Measurements from ENCODE around the gene DDAH1.
A peak's percentile ranks its signal among the peaks of the same experiment; 100 is the strongest.

Gene DDAH1

DNA sequence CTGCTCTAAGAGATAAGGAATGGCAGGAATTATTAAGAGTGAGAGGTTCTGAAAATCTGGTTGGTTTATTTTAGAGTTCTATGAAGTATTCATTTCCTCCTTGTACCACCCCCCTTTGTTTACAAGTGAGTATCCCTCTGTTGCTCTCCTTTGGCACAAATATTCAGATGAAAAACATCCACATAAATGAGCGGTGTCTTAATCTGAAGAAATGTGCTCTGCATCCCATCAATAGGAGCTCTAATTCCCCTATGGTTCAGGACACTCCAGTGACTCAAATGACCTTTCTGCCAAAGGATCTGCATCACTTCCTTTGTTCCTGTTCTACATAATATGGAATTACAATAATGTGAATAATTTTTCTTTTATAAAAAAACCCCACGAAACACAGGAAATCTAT lies 16.6 kb downstream of the DDAH1 start:
- DNase-seq (ENCODE audit: low read depth, low spot score) = no peak
- H3K4me3 ChIP-seq (ENCODE audit: low read length) = no peak overlapping the region

DNA sequence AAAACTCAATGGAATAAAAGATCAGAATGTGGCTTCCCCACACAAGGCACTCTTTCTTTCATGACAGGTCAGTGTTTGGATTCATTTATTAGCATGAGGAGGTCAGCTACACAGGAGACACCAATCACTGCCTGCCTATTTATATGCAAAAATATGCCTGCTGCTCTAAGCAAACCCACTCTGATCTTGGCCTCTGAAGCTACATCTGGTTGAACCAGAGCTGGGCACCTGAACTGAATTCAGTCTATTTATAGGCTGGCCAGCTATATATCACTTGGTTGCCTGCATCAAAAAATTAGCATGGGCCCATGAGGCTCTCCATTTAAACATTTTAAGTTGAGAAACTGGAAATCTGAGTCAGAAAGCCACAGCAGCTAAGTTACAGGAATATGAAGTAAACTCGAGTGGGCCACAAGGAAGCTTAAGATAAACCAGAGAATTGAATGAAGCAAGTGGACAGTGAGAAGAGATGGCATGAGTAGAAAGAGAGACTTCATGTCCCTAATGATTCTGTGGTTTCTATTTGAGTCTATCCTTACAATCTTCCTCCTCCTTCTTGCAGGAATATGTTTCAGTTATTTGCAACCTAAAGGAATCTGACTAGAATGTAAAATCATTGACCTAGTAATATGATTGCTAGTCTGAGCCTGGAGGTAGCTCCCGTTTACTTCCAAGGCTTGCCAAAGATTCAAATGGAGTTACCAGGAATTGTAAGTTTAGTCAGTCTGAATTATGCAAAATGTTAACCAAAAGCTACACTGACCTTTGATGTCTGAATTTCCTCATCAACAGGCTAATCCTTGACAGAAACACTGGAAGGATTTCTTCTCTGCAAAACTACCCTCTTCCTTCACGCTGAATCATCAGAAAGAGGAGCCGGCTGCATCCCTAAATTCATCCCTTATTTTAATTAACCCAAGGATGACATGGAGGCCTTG lies 17.7 kb downstream of the DDAH1 start:
- H3K4me3 ChIP-seq (ENCODE audit: low read length) = no peak overlapping the region
- DNase-seq (ENCODE audit: low read depth, low spot score) = no peak

DNA sequence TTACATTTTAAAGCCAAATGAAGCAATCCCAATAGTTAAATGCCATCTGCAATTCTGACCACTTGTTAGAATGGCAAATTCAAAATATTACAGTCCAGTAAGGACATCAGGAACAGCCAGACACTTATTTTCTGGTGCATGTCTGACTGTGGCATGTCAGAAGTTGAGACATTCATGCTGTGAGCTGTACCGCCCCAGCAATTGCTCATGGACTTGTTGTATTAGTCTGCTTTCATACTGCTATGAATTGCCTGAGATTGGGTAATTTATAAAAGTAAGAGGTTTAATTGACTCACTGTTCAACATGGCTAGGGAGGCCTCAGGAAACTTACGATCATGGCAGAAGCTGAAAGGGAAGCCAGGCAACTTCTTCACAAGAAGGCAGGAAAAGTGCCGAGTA lies 19.1 kb downstream of the DDAH1 start:
- H3K4me3 ChIP-seq (ENCODE audit: low read length) = no peak overlapping the region
- no peak for DNase-seq (ENCODE audit: low read depth, low spot score)

DNA sequence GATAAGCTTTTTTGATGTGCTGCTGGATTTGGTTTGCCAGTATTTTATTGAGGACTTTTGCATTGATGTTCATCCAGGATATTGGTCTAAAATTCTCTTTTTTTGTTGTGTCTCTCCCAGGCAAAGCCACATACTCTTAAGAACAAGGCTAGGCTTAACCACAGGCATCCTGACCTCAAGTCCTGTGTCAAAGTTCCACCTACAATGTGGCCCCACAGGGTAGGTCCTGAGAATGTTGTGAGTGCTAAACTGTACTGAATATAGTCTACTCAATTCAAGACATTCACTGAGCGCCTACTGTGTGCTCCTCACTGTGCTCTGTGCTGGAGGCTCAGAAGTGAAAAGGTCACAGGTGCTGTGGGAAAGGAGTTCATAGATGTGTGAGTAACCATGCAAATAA lies 20.6 kb downstream of the DDAH1 start:
- H3K4me3 ChIP-seq (ENCODE audit: low read length) = no peak overlapping the region
- peak; percentile 12 for DNase-seq (ENCODE audit: low read depth, low spot score)

DNA sequence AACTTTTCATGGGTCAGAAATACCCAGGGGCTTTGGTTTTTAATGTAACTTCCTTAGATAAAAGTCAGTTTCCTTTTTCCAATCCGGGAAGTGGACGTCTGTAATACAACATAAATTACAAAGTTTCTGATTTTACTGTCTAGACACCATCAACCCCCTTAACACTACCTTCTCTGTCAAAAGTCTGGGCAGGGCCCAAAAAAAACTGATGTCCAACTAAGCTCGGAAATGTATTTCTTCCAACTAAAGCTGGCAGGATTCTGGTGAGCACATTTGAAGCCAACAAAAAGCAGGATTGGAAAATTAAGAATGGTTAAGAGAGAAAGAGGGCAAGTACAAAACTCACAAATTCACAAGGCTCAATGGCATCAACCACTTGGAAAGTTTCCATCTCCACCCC lies 24.3 kb downstream of the DDAH1 start:
- no peak for DNase-seq (ENCODE audit: low read depth, low spot score)
- H3K4me3 ChIP-seq (ENCODE audit: low read length) = no peak overlapping the region

DNA sequence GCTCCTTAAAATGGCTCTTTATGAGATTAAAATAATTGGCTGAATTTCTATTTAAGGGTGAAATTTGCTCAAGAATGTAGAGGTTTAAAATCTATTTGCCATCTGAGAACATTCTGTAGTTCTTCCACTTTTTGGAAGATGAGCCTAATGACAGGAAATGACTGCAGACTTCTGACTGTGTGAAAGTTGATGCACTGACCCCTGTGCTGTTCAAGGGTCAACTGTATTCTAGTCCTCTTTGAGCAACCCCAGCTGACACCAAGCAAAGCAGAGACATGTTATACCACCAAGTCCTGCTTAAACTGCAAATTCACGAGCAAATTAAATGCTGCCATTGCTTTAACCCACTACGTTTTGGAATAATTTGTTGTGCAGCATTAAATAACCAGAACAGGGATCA lies 26.6 kb downstream of the DDAH1 start:
- H3K4me3 ChIP-seq (ENCODE audit: low read length) = no peak overlapping the region
- no peak for DNase-seq (ENCODE audit: low read depth, low spot score)

DNA sequence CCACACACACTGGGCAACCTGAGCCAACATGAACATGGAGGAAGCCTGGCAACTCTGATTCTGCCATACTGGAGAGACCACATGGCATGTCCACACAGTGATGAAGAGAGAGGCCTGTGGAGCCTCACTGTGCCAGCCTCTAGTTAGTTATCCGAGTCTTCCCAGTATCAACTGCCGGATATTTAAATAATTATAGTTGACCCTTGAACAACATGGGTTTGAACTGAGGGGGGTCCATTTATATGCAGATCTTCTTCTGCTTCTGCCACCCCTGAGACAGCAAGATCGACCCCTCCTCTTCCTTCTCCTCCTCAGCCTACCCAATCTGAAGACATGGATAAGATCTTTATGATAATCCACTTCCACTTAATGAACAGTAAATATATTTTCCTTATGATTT lies 27.8 kb downstream of the DDAH1 start:
- H3K4me3 ChIP-seq (ENCODE audit: low read length) = no peak overlapping the region
- no peak for DNase-seq (ENCODE audit: low read depth, low spot score)

DNA sequence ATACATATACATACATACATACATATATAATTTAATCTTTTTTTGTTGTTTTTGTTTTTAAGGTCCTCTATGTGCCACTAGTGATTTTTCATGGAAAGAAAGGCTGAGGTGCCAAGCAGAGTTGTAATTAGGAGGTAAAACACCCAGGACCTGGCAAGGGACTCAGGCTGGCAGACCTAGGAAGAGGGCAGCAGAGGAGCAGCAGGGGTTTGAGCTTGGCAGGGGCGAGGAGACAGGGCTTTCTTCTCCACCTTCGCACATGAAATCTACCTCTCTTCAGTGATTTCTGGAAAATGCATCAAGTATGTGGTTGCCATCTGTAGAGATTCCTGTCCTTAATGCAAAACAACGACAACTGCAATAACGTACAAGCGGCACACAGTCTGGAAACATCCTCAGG lies 31.9 kb downstream of the DDAH1 start:
- H3K4me3 ChIP-seq (ENCODE audit: low read length) = no peak overlapping the region
- no peak for DNase-seq (ENCODE audit: low read depth, low spot score)

DNA sequence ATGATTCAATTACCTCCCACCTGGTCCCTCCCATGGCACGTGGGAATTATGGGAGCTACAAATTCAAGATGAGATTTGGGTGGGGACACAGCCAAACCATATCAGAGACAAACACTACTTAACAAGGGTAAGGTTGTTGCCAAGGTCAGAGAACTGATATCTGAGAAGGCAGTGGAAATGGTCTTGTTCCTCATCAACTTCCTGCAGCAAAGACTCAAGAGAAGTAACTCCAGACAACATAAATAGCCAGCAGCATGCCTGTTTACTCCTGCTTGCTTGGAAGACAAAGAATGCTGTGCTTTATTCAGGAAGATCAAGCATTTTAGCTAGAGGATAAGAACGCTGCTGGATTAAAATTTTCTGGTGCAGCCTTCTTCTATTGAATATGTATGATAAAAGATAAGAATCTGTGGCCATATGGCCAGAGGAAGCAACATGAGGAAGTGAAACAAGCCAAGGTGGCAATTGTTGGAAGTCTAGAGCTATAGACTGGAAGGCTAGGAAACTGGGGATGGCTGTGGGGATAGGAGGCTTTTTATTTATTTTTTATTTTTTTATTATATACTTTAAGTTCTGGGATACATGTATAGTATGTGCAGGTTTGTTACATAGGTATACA lies 36.4 kb downstream of the DDAH1 start:
- H3K4me3 ChIP-seq (ENCODE audit: low read length) = no peak overlapping the region
- DNase-seq (ENCODE audit: low read depth, low spot score) = no peak

DNA sequence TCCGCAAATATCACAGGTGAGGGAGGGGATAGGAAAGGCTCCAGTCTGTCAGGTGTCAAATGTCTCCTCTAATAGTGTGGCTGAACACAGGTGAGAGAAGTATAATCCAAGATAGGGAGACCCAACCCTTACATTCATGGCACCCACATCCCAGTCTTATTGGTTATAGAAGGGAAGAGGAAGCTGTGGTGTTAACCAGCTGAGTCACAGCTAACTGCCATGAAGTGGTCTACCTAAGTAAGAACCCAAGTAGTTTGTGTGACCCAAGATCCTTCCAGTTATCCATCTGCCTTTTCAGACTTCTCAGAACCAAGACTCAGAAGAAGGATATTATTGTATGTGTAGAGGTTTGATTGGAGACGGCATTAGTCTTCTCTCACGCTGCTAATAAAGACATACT lies 37.1 kb downstream of the DDAH1 start:
- H3K4me3 ChIP-seq (ENCODE audit: low read length) = no peak overlapping the region

DNA sequence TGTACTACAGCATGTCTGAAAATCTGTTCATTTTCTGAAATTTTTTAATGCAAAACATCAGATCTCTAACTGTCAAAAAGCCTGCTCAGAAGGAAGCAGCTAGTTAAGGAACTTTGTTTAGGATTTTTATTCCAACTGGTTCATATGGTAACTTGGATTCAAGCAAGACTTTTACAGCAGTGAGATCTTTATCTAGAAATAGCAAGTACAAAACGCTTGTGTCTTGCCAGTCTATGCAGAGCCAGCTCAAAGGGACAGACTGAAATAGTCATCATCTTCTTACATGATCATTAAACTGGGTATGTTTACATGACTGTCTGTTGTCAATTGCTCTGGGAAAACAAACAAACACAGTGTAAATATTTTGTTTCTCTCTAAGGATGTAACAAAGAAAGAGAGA lies 37.6 kb downstream of the DDAH1 start:
- no peak for DNase-seq (ENCODE audit: low read depth, low spot score)

More for the DNA sequence above, 37.1 kb downstream of the DDAH1 start:
- DNase-seq (ENCODE audit: low read depth, low spot score) = peak; percentile 20

DNA sequence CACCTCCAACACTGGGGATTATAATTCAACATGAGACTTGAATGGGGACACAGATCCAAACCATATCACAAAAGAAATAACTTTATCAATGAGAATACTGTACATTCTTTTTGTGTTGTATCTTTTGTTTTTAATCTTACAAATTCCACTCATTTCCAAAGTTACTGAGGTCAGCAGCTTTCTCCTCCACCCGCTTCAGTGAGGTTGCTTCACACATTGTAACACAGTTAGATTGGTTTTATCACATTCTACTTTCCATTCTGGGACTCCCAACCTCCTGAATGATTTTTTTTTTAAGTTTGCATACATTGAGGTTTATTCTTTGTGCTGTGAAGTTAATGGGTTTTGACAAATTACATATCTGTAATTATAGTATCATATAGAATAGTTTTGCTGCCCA lies 43.8 kb downstream of the DDAH1 start:
- H3K4me3 ChIP-seq (ENCODE audit: low read length) = no peak overlapping the region
- no peak for DNase-seq (ENCODE audit: low read depth, low spot score)

More for the DNA sequence above, 37.6 kb downstream of the DDAH1 start:
- H3K4me3 ChIP-seq (ENCODE audit: low read length) = no peak overlapping the region

DNA sequence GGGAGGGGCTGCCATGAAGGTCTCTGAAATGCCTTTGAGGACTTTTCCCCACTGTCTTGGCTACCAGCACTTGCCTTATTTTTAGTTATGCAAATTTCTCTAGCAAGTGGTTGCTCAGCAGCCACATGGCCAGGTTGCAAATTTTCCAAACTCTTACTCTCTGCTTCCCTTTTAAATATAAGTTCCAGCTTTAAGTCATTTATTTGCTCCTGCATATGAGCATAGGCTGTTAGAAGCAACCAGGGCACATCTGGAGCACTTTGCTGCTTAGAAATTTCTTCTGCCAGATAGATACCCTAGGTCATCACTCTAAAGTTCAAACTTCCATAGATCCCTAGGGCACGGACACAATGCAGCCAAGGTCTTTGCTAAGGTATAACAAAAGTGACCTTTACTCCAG lies 44.8 kb downstream of the DDAH1 start:
- H3K4me3 ChIP-seq (ENCODE audit: low read length) = no peak overlapping the region
- no peak for DNase-seq (ENCODE audit: low read depth, low spot score)

DNA sequence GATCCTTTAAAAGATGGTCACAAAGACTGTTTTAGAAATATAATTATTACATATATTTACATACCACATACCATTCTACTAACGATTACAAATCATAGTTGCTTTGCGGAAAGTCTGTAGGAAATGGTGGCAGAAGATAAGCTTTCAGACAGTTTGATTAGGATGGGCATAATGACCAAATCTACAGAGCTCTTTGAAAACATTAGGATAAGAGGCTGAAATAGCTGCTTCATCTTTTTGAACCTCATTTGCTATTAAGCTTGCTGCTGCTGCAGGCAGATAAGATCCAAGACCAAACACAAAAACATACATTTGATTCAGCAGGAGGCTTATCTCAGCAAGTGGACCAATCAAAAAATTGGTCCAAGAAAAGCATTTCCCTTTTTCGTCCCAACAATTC lies 47.1 kb downstream of the DDAH1 start:
- H3K4me3 ChIP-seq (ENCODE audit: low read length) = no peak overlapping the region
- DNase-seq (ENCODE audit: low read depth, low spot score) = no peak

DNA sequence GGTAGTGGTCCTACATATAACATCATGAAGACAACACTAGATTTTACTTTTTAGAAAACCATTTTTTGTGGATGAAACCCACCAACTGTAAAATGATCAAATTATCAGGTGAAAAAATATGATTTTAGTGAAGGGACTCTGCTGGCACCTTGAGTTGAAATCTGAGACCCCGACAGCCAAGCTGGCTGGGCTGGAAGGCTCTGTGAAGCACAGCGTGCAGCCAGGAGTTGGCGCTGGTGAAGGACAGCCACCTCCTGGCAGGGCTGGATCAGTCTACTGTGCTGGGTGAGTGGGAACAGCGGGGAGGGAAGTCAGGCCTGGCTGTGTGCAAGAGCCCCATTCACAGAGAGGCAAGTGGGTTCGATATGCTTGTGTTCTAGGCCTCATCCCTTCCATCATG lies 47.9 kb downstream of the DDAH1 start:
- no peak for DNase-seq (ENCODE audit: low read depth, low spot score)
- no peak overlapping the region for H3K4me3 ChIP-seq (ENCODE audit: low read length)

DNA sequence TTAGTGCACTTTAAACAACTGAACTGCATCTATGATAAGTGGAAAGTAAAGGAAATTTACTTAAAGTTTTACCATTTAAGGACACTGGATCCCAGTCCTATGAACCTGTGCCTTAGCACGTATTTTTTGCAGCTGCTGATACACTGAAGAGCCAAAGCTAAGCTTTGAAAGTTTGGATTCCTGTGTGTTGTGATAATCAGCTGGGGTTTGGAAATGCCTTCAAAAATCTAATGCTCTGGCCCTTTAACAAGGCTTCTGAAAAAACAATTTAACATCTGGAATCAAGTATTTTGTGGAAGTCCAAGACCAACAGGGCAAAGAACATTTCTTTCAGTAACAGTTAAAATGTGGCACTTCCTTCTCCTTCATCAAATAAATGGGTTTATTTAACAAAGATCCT lies 51.8 kb downstream of the DDAH1 start:
- no peak overlapping the region for H3K4me3 ChIP-seq (ENCODE audit: low read length)
- no peak for DNase-seq (ENCODE audit: low read depth, low spot score)

DNA sequence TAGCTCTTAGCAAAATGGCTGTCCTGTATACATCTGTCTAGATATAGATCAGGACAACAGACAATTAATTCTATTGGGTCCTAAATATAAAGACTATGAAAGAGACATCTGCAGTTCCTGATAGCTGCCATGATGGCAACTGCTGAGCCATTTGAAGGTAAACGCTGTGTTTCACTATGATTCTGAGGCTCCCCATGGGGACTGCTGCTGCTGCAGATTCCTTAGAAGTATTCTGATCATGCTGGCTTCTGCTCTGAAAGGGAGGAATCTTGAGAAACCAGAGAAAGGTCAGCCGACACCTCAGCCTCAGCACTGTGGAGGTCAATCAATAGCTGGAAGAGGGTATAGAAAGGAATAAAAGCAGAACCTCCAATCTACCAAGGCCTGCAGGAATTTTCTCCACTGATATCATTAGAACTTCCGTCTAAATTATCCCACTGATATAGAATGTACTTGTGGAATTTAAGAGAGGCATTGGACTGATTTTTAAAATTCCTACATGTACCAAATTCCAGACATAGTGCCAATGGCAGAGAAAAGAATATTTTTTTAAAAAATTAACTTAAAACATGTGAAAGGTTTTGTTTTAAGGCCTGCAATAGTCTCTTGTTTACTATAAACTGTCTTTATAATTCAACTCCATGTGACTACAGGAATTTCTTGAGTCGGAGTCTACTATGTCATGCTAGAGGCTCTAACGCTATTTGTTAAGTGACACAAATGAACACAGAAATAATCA lies 53.2 kb downstream of the DDAH1 start:
- H3K4me3 ChIP-seq (ENCODE audit: low read length) = no peak overlapping the region
- DNase-seq (ENCODE audit: low read depth, low spot score) = no peak

DNA sequence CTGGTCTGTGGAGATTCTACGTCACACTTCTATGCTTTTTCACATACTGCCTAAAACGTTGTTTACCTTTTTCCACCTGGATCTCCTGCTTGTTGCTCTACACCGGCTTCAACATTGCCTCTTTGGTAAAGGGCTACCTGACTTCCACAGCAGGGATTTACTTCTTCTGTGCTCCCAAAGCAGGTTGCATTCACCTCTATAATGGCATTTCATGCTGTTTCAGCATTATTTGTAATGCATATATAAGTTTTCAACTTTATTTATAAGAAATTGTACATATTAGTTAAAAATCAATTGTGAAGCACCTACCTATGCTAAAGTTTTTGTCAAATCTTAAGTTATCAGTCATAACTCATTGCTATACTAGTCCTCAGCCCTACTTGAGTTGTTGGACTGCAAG lies 55.4 kb downstream of the DDAH1 start:
- no peak overlapping the region for H3K4me3 ChIP-seq (ENCODE audit: low read length)
- DNase-seq (ENCODE audit: low read depth, low spot score) = no peak

DNA sequence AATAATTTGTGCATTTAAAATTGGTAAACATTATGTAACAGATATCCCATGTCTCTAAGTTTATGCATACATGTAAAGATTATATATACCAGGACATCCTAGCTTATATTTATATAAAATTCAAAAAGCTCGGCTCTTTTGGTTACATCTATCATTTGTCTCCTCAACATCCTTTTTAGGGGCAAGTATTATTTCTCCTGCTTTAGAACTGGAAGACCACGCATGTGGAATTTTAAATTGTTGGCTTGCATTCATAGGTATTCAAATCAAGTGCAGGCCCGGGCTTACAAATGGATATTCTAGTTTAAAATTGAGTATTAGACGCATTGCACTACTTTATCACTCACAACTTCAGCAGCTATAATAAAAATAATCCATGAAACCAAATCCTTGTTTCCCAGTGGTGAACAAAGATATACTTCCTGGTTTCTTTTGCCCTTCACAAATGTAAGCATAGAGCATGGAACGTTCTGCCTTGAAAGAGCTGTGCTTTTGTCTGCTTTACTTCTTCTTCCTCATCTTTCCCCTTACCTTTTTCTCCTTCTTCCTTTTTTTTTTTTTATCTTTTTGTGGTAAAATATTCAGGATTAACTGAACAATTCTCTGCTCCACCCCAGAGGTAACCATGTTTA lies 57.1 kb downstream of the DDAH1 start:
- no peak overlapping the region for H3K4me3 ChIP-seq (ENCODE audit: low read length)
- no peak for DNase-seq (ENCODE audit: low read depth, low spot score)
